Transverse colon (tissue), 4 donors: Measurements from ENCODE around the gene PHF1. TPM values are rescaled to one million over a fixed set of nuclear protein-coding genes. Genes with fewer than 3 reads are reported as not detected.

Source experiments
- DNase-seq: peaks from one replicate; pipeline ENCODE4 v3.0.0-alpha.2; 2019
- H3K27ac ChIP-seq, 4 donors: fragments of 200-600 bp; sonication (generic); 2 replicates each; pipeline ENCODE4 v1.5.1; 2016 to 2018; ENCODE audit warnings: inconsistent platforms in 4 of 4
- H3K27me3 ChIP-seq: fragments of 200-600 bp; sonication (generic); 2 replicates; pipeline ENCODE4 v1.5.1; 2017; ENCODE audit warnings: inconsistent platforms
- H3K36me3 ChIP-seq, 4 donors: fragments of 200-600 bp; sonication (generic); 2 replicates each; pipeline ENCODE4 v1.5.1; 2017 to 2019; ENCODE audit warnings: inconsistent platforms in 4 of 4
- H3K4me1 ChIP-seq, 4 donors: fragments of 200-600 bp; sonication (generic); 2 replicates each; pipeline ENCODE4 v1.5.1; 2017 to 2020; ENCODE audit warnings: inconsistent platforms in 4 of 4
- H3K4me3 ChIP-seq, 4 donors: fragments of 200-600 bp; sonication (generic); 1 replicate in 1 of 4; 2 replicates in 3 of 4; pipeline versions ENCODE4 v1.5.1 to v1.6.1; 2017 to 2019; ENCODE audit warnings: inconsistent platforms in 4 of 4
- H3K9me3 ChIP-seq, 2 donors: fragments of 200-600 bp; sonication (generic); 2 replicates each; pipeline ENCODE4 v1.5.1; 2017 to 2019; ENCODE audit warnings: inconsistent platforms in 2 of 2
- EP300 ChIP-seq: sonication (generic); formaldehyde crosslinking; IDR thresholded peaks from one replicate; pipeline ENCODE4 v1.6.1; 2017; ENCODE audit warnings: antibody characterized with exemption, low read depth
- POLR2A ChIP-seq: fragments of 450-650 bp; IDR thresholded peaks from one replicate; pipeline ENCODE4 v1.6.1; 2016; ENCODE audit warnings: antibody characterized with exemption, mild to moderate bottlenecking, moderate library complexity
- POLR2AphosphoS5 ChIP-seq, 3 donors: sonication (generic); formaldehyde crosslinking; IDR thresholded peaks; one replicate each; pipeline ENCODE4 v1.6.1; 2016; ENCODE audit warnings: antibody characterized with exemption in 3 of 3
- WGBS, 2 donors: methylation state at CpG; one replicate each; pipeline ENCODE4 v1.1.5; 2018; ENCODE audit warnings: low coverage in 1 of 2; 5-methylcytosine and 5-hydroxymethylcytosine counted together
- in situ Hi-C, 4 donors: fragments of 200-750 bp; cut with MboI; loops; one replicate each; pipeline versions ENCODE4 v1.15.0 to v1.15.1; 2017; ENCODE audit warnings: low sequenced_read_pairs in 3 of 4, low pct_ligation_motif_present in 1 of 4, low pct_unique_long_range_greater_than_20kb in 1 of 4
- intact Hi-C: fragments of 100-400 bp; cut with DNase I; formaldehyde crosslinking; loops from one replicate; pipeline ENCODE4 v1.15.1; 2023; ENCODE audit warnings: low total_unique reads
- total RNA-seq, 4 donors: library from RNA; depleted of rRNA; stranded (reverse); fragments of >200 nt; gene quantifications; one replicate each; pipeline ENCODE4 v1.1.0, GENCODE V29; 2016
- TF ChIP-seq, protein P1 (sequence below), 5 experiments: fragments of 200-600 bp in 3 of 5; fragments of 450-650 bp in 2 of 5; sonication (generic) in 3 of 5; IDR thresholded peaks; 1 replicate in 2 of 5; 2 replicates in 3 of 5; pipeline ENCODE4 v1.5.1; 2016 to 2017; ENCODE audit warnings: antibody characterized with exemption in 5 of 5, inconsistent platforms in 3 of 5, mild to moderate bottlenecking in 2 of 5, moderate library complexity in 1 of 5

PHF1 gene
- total RNA-seq, 4 donors from 2014 or later, result 47.8 to 110 (median 48.4) TPM

DNA sequence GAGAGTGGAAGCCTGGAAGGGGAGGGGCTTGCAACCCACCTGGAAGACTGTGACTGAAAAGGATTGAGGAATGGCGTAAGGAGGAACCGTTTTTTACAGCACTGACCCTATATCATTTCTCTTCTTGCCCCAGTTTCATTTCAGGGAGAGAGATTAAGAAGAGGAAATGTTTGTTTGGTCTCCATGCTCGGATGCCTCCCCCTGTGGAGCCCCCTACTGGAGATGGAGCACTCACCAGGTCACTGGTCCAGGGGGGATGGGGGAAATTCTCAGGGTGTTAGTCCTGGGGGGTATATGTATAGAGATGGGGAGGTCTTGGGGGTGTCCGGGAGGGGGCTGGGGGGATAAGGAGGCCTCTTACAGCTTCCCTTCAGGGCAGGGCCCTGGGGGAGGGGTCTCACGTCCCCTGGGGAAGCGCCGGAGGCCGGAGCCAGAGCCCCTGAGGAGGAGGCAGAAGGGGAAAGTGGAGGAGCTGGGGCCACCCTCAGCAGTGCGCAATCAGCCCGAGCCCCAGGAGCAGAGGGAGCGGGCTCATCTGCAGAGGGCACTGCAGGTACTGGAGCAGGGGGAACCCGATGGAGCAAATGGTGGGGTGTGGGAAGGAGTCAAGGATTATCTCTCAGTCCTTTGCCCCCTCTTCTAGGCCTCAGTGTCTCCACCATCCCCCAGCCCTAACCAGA is 3.9 kb downstream of the PHF1 start:
- in situ Hi-C loops (loop anchor here in 1 of 4 donors (25.0 kb wide), 1 partner anchor 452 kb away; the partner anchor contains the start of genes BRD2 and HLA-DMA), intact Hi-C loops (loop anchor here (5.0 to 10.0 kb wide), 2 partner anchors 100 to 1633 kb away; partner anchors contain the start of genes TAPBP and ZBTB22)
- Histone ChIP-seq H3K9me3 (no peaks in the 10 kb centered on the region), H3K36me3 (peaks cover 0 to 24% (median 8%) of the 10 kb centered on the region in 4 donors), H3K27me3 (no peaks in the 10 kb centered on the region), H3K27ac (peak overlapping the region in 1 of 4 donors; percentile 91), H3K4me3 (no peak overlapping the region), H3K4me1 (peaks cover 31 to 63% (median 49%) of the 10 kb centered on the region in 4 donors)
- no peak for DNase-seq
- WGBS, 2 donors, result 79% methylated on average over 2 to 9 of the region's 12 CpGs
- no peak for TF ChIP-seq EP300
- TF ChIP-seq, protein P1, sequence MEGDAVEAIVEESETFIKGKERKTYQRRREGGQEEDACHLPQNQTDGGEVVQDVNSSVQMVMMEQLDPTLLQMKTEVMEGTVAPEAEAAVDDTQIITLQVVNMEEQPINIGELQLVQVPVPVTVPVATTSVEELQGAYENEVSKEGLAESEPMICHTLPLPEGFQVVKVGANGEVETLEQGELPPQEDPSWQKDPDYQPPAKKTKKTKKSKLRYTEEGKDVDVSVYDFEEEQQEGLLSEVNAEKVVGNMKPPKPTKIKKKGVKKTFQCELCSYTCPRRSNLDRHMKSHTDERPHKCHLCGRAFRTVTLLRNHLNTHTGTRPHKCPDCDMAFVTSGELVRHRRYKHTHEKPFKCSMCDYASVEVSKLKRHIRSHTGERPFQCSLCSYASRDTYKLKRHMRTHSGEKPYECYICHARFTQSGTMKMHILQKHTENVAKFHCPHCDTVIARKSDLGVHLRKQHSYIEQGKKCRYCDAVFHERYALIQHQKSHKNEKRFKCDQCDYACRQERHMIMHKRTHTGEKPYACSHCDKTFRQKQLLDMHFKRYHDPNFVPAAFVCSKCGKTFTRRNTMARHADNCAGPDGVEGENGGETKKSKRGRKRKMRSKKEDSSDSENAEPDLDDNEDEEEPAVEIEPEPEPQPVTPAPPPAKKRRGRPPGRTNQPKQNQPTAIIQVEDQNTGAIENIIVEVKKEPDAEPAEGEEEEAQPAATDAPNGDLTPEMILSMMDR (IDR thresholded peaks at IDR 0.05), result peak in 1 of 5 experiments; percentile 5

- Histone ChIP-seq H3K36me3 (peaks cover 0 to 24% (median 8%) of the 10 kb centered on the region in 4 donors), H3K27me3 (no peaks in the 10 kb centered on the region), H3K27ac (peak overlapping the region in 3 of 4 donors; percentile 21 to 93 (median 91)), H3K4me3 (no peak overlapping the region), H3K9me3 (no peaks in the 10 kb centered on the region), H3K4me1 (peaks cover 31 to 69% (median 48%) of the 10 kb centered on the region in 4 donors)
- in situ Hi-C loops (loop anchor here in 1 of 4 donors (25.0 kb wide), 1 partner anchor 454 kb away; the partner anchor contains the start of genes BRD2 and HLA-DMA), intact Hi-C loops (loop anchor here (5.0 to 10.0 kb wide), 2 partner anchors 101 to 1631 kb away; partner anchors contain the start of genes TAPBP and ZBTB22)
- no peak for DNase-seq
- WGBS, 2 donors, result 57 to 72% methylated on average over 1 to 9 of the region's 9 CpGs
- TF ChIP-seq POLR2AphosphoS5 (IDR thresholded peaks at IDR 0.05), result no peak
- no peak for TF ChIP-seq POLR2A
- TF ChIP-seq EP300, result no peak
- TF ChIP-seq, protein P1 (IDR thresholded peaks at IDR 0.05), result no peak
These were observed 5.0 kb downstream of the PHF1 start for GRCh38 chr6:33415831-33416230.

DNA sequence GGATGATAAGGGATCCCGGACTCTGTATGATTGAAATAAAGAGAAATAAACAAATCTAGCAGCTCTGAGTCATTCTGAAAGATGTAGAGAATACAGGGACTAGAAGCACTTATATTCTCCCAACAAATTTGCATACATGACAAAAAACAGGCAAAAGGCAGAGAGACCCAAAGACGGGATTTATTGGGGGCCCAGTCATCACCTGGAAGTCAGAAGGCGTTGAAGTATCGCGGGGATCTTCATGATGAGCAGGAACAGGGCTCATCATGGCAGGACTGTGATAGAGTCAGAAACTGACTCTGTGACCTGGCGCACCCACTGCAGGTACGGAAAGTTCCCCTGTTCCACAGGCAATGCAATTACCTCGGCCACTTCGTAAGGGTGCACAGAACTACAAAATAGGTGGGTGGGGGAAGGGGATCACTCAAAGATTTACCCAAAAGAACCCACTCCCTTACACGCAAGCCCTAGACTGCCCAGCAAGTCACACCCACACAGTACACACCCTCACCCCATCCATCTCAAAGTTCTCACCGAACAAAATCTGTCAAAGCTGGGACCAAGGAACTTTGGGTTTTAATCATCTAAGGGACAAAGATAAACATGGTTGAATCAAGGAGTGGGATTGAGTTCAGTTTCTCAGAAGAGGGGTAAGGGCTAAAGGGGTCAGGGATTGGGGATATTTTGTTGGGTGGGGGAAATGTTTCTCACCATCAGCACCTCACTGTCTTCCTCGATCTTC is 5.7 kb downstream of the PHF1 start:
- 32 to 46% methylated on average over 5 to 12 of the region's 12 CpGs for WGBS, 2 donors
- in situ Hi-C loops (loop anchor here in 1 of 4 donors (25.0 kb wide), 1 partner anchor 454 kb away; the partner anchor contains the start of genes BRD2 and HLA-DMA), intact Hi-C loops (loop anchor here (5.0 to 10.0 kb wide), 2 partner anchors 102 to 1631 kb away; partner anchors contain the start of genes TAPBP and ZBTB22)
- H3K4me1 ChIP-seq, result peaks cover 30 to 66% (median 45%) of the 10 kb centered on the region in 4 donors
- H3K27me3 ChIP-seq, result no peaks in the 10 kb centered on the region
- H3K36me3 ChIP-seq, result peaks cover 0 to 24% (median 8%) of the 10 kb centered on the region in 4 donors
- no peaks in the 10 kb centered on the region for H3K9me3 ChIP-seq
- H3K27ac ChIP-seq, result peak overlapping the region; percentile 91 to 96 (median 94)
- peak overlapping the region; percentile 60 to 75 (median 72) for H3K4me3 ChIP-seq
- TF ChIP-seq POLR2A, result no peak
- no peak for TF ChIP-seq EP300
- TF ChIP-seq, protein P1 (IDR thresholded peaks at IDR 0.05), result no peak
- TF ChIP-seq POLR2AphosphoS5 (IDR thresholded peaks at IDR 0.05), result no peak
- DNase-seq, result no peak
